Activated CD4-positive, alpha-beta T cell treated with anti-CD3 and anti-CD28 coated beads, Interleukin-2, amount 50 U/mL, for 1 hour (primary cell): ENCODE measurements around the gene SLC35F1.

Experiments
- DNase-seq: peaks from one replicate; pipeline ENCODE4 v3.0.0-alpha.2; 2020

The SLC35F1 gene

GRCh38 chr6:118284736-118285360 is 377.8 kb downstream of the SLC35F1 start:
- no peak for DNase-seq

- no peak for DNase-seq
Observed at GRCh38 chr6:118285791-118286190, 378.7 kb downstream of the SLC35F1 start.

DNA sequence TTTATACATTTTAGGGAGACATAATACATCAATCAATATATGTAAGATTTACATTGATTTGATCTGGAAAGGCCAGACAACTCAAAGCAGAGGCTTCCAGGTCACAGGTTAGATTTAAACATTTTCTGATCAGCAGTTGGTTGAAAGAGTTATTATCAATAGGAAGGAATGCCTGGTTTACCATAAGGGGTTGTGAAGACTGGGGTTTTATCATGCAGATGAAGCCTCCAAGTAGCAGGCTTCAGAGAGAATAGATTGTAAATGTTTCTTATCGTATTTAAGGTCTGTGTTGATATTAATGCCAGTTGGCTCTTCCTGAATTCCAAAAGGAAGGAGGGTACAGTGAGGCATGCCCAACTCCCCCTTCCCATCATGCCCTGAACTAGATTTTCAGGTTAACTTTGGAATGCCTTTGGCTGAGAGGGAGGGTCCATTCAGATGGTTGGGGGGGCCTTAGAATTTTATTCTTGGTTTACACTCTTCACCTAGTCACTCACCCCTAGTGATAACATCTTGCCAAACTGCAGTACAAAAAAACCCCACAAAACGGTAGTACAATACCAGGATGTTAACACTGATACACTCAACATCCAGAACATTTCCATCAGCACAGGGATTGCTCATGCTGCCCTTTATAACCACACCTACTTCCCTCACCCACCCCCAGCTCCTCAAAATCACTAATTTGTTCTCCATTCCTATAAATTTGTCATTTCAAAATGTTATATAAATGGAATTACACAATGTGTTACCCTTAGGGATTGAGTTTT is 381.5 kb downstream of the SLC35F1 start:
- no peak for DNase-seq

GRCh38 chr6:118292558-118292957 is 385.5 kb downstream of the SLC35F1 start:
- no peak for DNase-seq

DNA sequence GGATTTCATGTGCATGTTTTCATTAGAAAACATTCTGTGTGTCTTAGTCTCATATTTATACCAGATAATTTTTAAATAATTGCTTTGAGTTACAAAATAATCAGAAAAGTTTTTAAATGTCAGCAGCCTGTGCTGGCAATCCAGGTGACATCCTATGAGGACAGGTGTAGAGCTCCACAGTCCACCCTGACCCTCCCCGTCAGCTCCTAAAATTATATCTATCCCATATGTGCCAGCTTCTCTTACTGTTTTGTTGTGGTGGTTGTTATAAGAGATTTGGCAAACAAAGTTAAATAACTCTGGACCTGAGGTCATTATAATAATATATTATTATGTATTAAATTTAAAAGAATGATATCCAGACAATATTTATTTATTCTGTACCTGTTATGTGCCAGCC is 387.8 kb downstream of the SLC35F1 start:
- DNase-seq: no peak

- DNase-seq: no peak
Observed at GRCh38 chr6:118295336-118295735, 388.3 kb downstream of the SLC35F1 start.

GRCh38 chr6:118296129-118296901 is 389.3 kb downstream of the SLC35F1 start:
- DNase-seq: no peak

- DNase-seq: no peak
Observed at GRCh38 chr6:118297821-118298220, 390.8 kb downstream of the SLC35F1 start.

DNA sequence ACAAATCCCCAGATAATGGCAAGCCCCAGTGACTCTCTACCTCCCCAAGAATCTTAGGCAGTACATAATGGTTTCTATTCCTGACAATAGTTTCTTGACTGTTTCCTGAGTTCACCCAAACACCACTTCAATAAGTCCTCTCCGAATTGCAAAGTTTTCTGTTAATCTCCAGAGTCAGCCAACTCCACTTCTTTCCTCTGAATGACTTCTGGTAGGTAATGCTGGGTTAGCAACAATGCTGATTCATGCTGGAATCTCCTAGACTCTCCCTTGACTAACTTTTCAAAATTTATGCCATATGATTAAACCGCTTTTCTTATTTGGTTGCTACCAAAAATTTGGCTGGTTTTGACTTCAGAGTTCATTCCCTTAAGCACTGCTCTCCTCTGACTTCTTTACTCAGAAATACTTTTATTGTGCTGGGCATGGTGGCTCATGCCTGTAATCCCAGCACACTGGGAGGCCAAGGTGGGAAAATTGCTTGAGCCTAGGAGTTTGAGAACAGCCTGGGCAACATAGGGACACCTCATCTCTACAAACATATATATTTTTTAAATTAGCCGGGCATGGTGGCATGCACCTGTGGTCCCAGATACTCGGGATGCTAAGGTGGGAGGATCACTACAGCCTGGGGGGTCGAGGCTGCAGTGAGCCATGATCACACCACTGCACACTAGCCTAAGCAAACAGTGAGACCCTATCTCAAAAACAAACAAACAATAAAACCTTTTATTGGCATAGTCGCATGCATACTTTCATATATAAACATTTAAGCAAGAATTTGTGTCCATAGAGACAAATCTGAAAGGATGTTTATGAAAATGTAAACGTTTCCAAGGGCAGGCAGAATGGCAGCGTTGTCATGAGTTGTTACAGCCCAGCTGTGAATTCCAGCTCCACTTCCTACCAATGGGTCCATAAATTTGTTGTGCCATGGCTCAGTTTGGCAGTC is 391.7 kb downstream of the SLC35F1 start:
- DNase-seq: no peak

GRCh38 chr6:118299457-118299856 is 392.4 kb downstream of the SLC35F1 start:
- DNase-seq: no peak

DNA sequence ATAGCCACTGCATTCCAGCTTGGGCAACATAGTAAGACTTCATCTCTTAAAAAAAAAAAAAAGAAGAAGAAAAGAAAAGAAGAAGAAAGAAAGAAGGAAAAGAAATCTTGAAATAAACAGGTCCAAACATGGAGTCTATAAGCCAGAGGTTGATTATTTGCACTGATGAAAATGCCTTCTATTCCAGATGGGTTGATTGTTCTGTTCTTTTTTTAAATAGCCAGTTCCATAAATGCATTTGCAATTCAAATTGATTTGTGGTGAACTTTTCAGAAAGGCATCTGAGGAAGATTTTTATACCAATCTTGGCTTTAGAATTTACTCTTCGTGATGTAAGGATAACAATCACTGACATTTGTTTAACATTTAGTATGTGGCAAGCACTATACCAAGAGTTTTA is 397.3 kb downstream of the SLC35F1 start:
- no peak for DNase-seq

GRCh38 chr6:118305081-118305480 is 398.0 kb downstream of the SLC35F1 start:
- DNase-seq: no peak

DNA sequence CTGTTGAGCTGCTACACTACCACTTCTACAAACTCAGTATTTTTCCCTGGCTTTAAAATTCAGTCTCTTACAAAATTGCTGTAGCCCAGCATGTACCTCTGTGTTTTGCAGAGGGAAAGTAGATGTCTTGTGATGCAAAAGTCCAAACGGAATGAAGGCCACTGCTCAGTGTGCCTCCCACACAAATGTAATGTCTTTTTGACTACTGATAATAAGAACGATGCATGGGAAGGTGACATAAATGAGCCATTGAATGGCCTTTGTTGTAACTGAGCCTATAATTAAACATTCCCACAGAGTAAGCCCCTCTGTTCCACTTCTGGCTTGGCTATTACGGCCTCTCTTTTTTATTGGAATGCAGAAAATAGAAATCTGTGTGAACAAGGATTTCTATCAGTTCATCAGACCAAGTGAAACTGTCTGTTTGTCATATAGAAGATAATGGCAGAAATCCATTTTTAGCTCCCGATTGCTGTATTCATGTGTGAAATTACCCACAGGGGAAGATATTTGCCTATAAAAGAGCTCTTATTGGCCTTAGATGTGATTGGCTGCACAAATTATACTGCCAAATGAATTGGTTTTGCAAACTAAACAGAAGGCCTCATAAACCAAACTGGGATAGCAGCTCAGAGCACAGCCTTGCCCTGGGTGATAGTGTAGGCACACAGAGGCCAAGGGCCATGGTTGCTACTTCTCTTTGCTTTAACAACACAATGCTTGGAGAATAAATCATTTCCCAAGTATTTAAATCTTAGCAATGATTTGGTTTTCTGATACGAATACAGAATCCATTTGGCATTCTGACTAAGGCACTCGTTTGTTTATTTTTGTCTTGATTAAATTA is 399.6 kb downstream of the SLC35F1 start:
- DNase-seq: no peak

- DNase-seq: no peak
Observed at GRCh38 chr6:118307581-118307980, 400.5 kb downstream of the SLC35F1 start.

DNA sequence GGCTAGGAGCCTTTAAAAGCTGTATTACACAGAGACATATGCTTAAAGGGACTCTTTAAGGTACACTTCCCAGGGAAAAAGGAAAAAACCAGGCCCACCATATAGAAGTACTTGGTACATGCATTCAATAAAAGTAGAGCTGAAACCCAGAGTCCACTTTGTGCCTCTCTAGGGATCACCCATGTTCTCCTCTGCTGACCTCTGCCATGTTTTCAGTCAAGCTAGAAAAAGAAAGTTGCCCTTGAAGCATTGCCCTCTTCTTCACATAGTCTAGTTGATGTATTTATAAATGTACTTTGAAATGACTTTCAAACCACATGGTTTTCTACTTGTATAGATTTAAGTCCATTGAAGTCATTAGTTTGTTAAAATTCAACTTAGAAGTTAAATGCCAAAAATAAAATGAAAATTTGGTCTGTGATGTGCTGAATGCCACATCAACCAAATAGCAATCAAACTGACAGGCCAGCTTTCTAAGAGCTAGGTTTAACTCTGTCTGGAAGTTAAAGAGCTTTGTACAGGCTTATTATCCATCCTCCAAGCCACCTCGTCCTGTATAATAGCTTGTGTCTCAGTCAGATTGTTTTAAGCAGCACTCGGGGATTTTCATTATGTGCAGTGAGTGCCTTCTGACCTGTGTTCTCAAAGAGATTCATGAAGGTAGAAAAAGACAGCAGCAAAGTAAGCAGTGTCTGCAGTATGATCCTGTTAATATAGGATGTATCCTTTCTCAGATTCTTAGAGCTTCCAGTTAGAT is 402.5 kb downstream of the SLC35F1 start:
- no peak for DNase-seq

- no peak for DNase-seq
Observed at GRCh38 chr6:118313208-118313607, 406.1 kb downstream of the SLC35F1 start.

GRCh38 chr6:118313762-118314161 is 406.7 kb downstream of the SLC35F1 start:
- DNase-seq: no peak

GRCh38 chr6:118316796-118317384 is 409.8 kb downstream of the SLC35F1 start:
- DNase-seq: no peak

DNA sequence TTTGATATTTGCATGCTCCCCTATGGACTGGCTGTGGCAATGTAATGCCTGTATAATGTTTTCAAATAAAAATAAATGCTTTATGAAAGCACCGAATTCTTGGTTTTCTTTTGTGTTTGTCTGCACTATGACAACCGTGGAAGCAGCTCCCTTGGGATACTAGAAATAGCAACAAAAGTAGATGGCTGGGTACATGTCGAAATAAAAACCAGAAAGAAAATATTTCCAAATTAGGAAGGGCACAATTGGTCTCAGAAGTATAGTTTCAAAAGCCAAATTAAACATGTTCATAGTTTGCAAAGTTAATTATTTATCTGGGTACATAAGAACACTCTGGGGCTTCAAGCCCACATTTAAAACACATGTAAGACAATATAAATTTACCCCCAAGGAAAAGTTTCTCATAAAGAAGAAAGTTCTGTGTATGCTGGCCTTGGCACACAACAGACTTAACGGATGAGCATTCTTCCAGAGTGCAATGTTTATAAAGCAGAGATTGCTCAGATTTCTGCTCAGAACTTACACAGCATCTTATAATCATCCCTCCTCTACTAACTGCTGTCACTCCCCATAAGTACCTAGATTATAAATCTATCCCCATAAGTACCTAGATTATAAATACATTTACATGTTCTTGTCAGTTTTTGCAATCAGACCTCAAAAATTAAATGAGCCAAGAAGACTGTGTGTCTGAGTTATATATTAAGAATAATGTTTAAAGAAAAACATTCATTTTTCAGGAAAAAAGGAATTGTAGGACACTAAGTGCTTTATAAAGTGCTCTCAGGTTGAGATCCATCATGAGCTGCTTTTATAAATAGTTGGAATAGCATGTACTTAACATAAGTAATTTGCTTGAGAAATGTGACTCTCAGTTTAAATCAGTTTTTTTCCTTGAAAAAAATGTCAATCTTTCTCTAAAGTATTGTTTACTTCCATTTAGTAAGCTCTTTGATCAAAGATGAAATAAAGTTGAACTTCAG is 410.8 kb downstream of the SLC35F1 start:
- DNase-seq: no peak
